Astrocyte (in vitro differentiated cells and primary cell): ENCODE data around the gene CSPG4. TPM values are rescaled to one million over a fixed set of nuclear protein-coding genes. Genes with fewer than 3 reads are reported as not detected.
"Not testable (repeated sequence)": the region's sequence is repeated elsewhere in the genome, so short reads cannot be mapped to it uniquely, and the experiment has no call there.

Experiments
- DNase-seq: peaks from one replicate; pipeline ENCODE4 v3.0.0-alpha.2; 2010; ENCODE audit warnings: low read depth
- FAIRE-seq: peaks from 2 replicates; lab custom pipeline; 2011; peaks lifted over from hg19 to GRCh38; lab: Jason Lieb, UNC
- H2AFZ ChIP-seq: 2 replicates; pipeline ENCODE4 v1.6.0; 2012; ENCODE audit warnings: low read depth, low read length, inconsistent platforms
- H3K27ac ChIP-seq: 2 replicates; pipeline ENCODE4 v1.5.1; 2011; ENCODE audit warnings: low read depth, low read length, inconsistent platforms
- H3K27me3 ChIP-seq: 2 replicates; pipeline ENCODE4 v1.6.0; 2011; ENCODE audit warnings: low read length, inconsistent platforms; ENCODE audit not compliant: insufficient read depth
- H3K36me3 ChIP-seq: 2 replicates; pipeline ENCODE4 v1.5.1; 2011; ENCODE audit warnings: low read length, inconsistent platforms; ENCODE audit not compliant: insufficient read depth
- H3K4me1 ChIP-seq: 2 replicates; pipeline ENCODE4 v1.5.1; 2011; ENCODE audit warnings: low read length, inconsistent platforms; ENCODE audit not compliant: insufficient read depth
- H3K4me2 ChIP-seq: 2 replicates; pipeline ENCODE4 v1.6.0; 2012; ENCODE audit warnings: low read length, inconsistent platforms
- H3K4me3 ChIP-seq: 2 replicates; pipeline ENCODE4 v1.5.1; 2011; ENCODE audit warnings: low read depth, mild to moderate bottlenecking, low read length, inconsistent platforms; ENCODE audit not compliant: insufficient read depth
- H3K79me2 ChIP-seq: 2 replicates; pipeline ENCODE4 v1.6.0; 2012; ENCODE audit warnings: mild to moderate bottlenecking, low read length, inconsistent platforms; ENCODE audit not compliant: insufficient read depth
- H3K9ac ChIP-seq: 2 replicates; pipeline ENCODE4 v1.6.0; 2012; ENCODE audit warnings: mild to moderate bottlenecking, low read length, inconsistent platforms
- H3K9me3 ChIP-seq: 2 replicates; pipeline ENCODE4 v1.5.1; 2012; ENCODE audit warnings: low read depth, mild to moderate bottlenecking, low read length, inconsistent platforms; ENCODE audit not compliant: insufficient read depth
- H4K20me1 ChIP-seq: 2 replicates; pipeline ENCODE4 v1.6.0; 2012; ENCODE audit warnings: low read length, inconsistent platforms; ENCODE audit not compliant: insufficient read depth
- H3K27ac Mint-ChIP-seq: one replicate; pipeline ENCODE4 v1.8.0; 2021; ENCODE audit warnings: mild to moderate bottlenecking, mixed read lengths; ENCODE audit not compliant: unreplicated experiment
- H3K27me3 Mint-ChIP-seq: one replicate; pipeline ENCODE4 v1.8.0; 2021; ENCODE audit warnings: low read depth, mixed read lengths; ENCODE audit not compliant: unreplicated experiment
- H3K36me3 Mint-ChIP-seq: one replicate; pipeline ENCODE4 v1.8.0; 2021; ENCODE audit warnings: low read depth, mixed read lengths; ENCODE audit not compliant: unreplicated experiment
- H3K4me1 Mint-ChIP-seq: one replicate; pipeline ENCODE4 v1.8.0; 2021; ENCODE audit warnings: low read depth, mixed read lengths; ENCODE audit not compliant: unreplicated experiment
- H3K4me3 Mint-ChIP-seq: one replicate; pipeline ENCODE4 v1.8.0; 2021; ENCODE audit warnings: mild to moderate bottlenecking, moderate library complexity, mixed read lengths; ENCODE audit not compliant: unreplicated experiment
- H3K9me3 Mint-ChIP-seq: one replicate; pipeline ENCODE4 v1.8.0; 2021; ENCODE audit warnings: mild to moderate bottlenecking, mixed read lengths; ENCODE audit not compliant: unreplicated experiment
- CTCF ChIP-seq: IDR thresholded peaks from 2 replicates; pipeline ENCODE4 v1.5.1; 2011; ENCODE audit warnings: low read depth, mild to moderate bottlenecking, inconsistent platforms, low read length, moderate library complexity; ENCODE audit not compliant: insufficient read depth
- EZH2 ChIP-seq: IDR thresholded peaks from 2 replicates; pipeline ENCODE4 v1.6.1; 2012; ENCODE audit warnings: mild to moderate bottlenecking, low read length, inconsistent platforms; ENCODE audit not compliant: insufficient read depth
- total RNA-seq: library from RNA; stranded (reverse); gene quantifications from 2 replicates; pipeline ENCODE4 v1.2.1, GENCODE V29; 2021

Gene CSPG4
- total RNA-seq, 1 donor from 2014 or later = 26.9 TPM

- Histone ChIP-seq H3K4me1 (peaks cover 27% of the 10 kb centered on the region), H3K27me3 (no peaks in the 10 kb centered on the region), H3K9ac (peak overlapping the region; percentile 90), H3K9me3 (no peaks in the 10 kb centered on the region), H2AFZ (peak overlapping the region; percentile 75), H3K79me2 (peaks cover 26% of the 10 kb centered on the region), H3K4me3 (no peak overlapping the region), H3K27ac (no peak overlapping the region), H3K4me2 (peak overlapping the region; percentile 89), H3K36me3 (no peaks in the 10 kb centered on the region), H4K20me1 (peaks cover 11% of the 10 kb centered on the region)
- H3K4me3 Mint-ChIP-seq = peak overlapping the region; percentile 68
- FAIRE-seq (no peak), DNase-seq (no peak)
- no peak overlapping the region for H3K27ac Mint-ChIP-seq
- H3K36me3 Mint-ChIP-seq = peaks cover 4% of the 10 kb centered on the region
- TF ChIP-seq EZH2 = no peak
- TF ChIP-seq CTCF = no peak
- peaks cover 16% of the 10 kb centered on the region for H3K4me1 Mint-ChIP-seq
- peaks cover 6% of the 10 kb centered on the region for H3K27me3 Mint-ChIP-seq
- no peaks in the 10 kb centered on the region for H3K9me3 Mint-ChIP-seq
These were observed 769 bp upstream of the CSPG4 start for GRCh38 chr15:75713338-75713895.

- Histone ChIP-seq H3K79me2 (peaks cover 36% of the 10 kb centered on the region), H3K9ac (peak overlapping the region; percentile 46), H3K4me1 (peaks cover 21% of the 10 kb centered on the region), H4K20me1 (peaks cover 17% of the 10 kb centered on the region), H3K4me2 (peak overlapping the region; percentile 89), H3K27ac (peak overlapping the region; percentile 22), H3K4me3 (peak overlapping the region; percentile 21)
- Mint-ChIP-seq H3K4me1 (peaks cover 19% of the 10 kb centered on the region), H3K4me3 (peak overlapping the region; percentile 71)
- not testable (repeated sequence) for H3K9me3 Mint-ChIP-seq, H3K9me3 ChIP-seq, H3K36me3 Mint-ChIP-seq, H3K36me3 ChIP-seq, FAIRE-seq, H2AFZ ChIP-seq, H3K27me3 Mint-ChIP-seq, H3K27ac Mint-ChIP-seq, H3K27me3 ChIP-seq
- peak; percentile 79 for DNase-seq
These were observed 1.2 kb downstream of the CSPG4 start for GRCh38 chr15:75711495-75711894.

- not testable (repeated sequence) for H3K4me3 Mint-ChIP-seq, H3K36me3 Mint-ChIP-seq, H3K27me3 Mint-ChIP-seq, H3K27me3 ChIP-seq, H3K9me3 ChIP-seq, H2AFZ ChIP-seq, H3K9ac ChIP-seq, H3K36me3 ChIP-seq, FAIRE-seq, H3K4me3 ChIP-seq, H3K27ac Mint-ChIP-seq, H3K9me3 Mint-ChIP-seq, H3K27ac ChIP-seq
- peak overlapping the region; percentile 73 for H3K4me2 ChIP-seq
- peaks cover 23% of the 10 kb centered on the region for H4K20me1 ChIP-seq
- peak; percentile 45 for DNase-seq
- H3K4me1 ChIP-seq = peaks cover 21% of the 10 kb centered on the region
- H3K4me1 Mint-ChIP-seq = peaks cover 25% of the 10 kb centered on the region
- peaks cover 42% of the 10 kb centered on the region for H3K79me2 ChIP-seq
These were observed 1.8 kb downstream of the CSPG4 start for GRCh38 chr15:75710874-75711273.

GRCh38 chr15:75709458-75709857 lies 3.2 kb downstream of the CSPG4 start:
- Histone ChIP-seq H3K9ac (peak overlapping the region; percentile 36), H3K79me2 (peaks cover 56% of the 10 kb centered on the region), H3K4me1 (peaks cover 24% of the 10 kb centered on the region), H4K20me1 (peaks cover 30% of the 10 kb centered on the region), H3K4me2 (peak overlapping the region; percentile 75)
- H3K27ac Mint-ChIP-seq, H3K9me3 Mint-ChIP-seq, H3K4me3 Mint-ChIP-seq, H3K36me3 ChIP-seq, H2AFZ ChIP-seq, H3K27ac ChIP-seq, H3K9me3 ChIP-seq, H3K36me3 Mint-ChIP-seq, H3K27me3 ChIP-seq, FAIRE-seq, H3K27me3 Mint-ChIP-seq, H3K4me3 ChIP-seq: not testable (repeated sequence)
- peak; percentile 67 for DNase-seq
- peaks cover 30% of the 10 kb centered on the region for H3K4me1 Mint-ChIP-seq
